PC-3 (cell line): ENCODE measurements around the gene ACBD7. TPM values are rescaled to one million over a fixed set of nuclear protein-coding genes. Genes with fewer than 3 reads are reported as not detected.
A peak's percentile ranks its signal among the peaks of the same experiment; 100 is the strongest.

Experiments used
- ATAC-seq: fragments of 200-7000 bp; cut with Tn5 transposase; 2 replicates; pipeline ENCODE4 v1.9.1; 2020; ENCODE audit warnings: mild to moderate bottlenecking, moderate library complexity
- BruUV-seq: library from RNA; stranded (reverse); fragments of 400-500 nt; replicated peaks from 2 replicates; lab custom pipeline; 2021; lab: Mats Ljungman, UMichigan
- CTCF ChIA-PET: fragments of 300-600 bp; sonication (Branson Sonifier 250); formaldehyde crosslinking; loops from one replicate; lab custom pipeline; 2022; ENCODE audit warnings: antibody characterized with exemption; lab: Charles Lee
- POLR2A ChIA-PET: fragments of 300-600 bp; sonication (Branson Sonifier 250); formaldehyde crosslinking; loops from one replicate; lab custom pipeline; 2022; ENCODE audit warnings: antibody characterized with exemption; ENCODE audit not compliant: unreplicated experiment; lab: Charles Lee
- DNase-seq: peaks from one replicate; pipeline ENCODE4 v3.0.0-alpha.2; 2015
- H2AFZ ChIP-seq: fragments of 300-600 bp; sonication (generic); 2 replicates; pipeline ENCODE4 v1.6.0; 2016; ENCODE audit warnings: antibody characterized with exemption, low read length
- H3F3A ChIP-seq: fragments of 300-600 bp; sonication (generic); one replicate; pipeline ENCODE4 v1.6.0; 2017; ENCODE audit warnings: antibody characterized with exemption, low read length, control low read depth, mild to moderate bottlenecking; ENCODE audit not compliant: unreplicated experiment
- H3K27ac ChIP-seq: fragments of 300-600 bp; sonication (generic); 2 replicates; pipeline ENCODE4 v1.5.1; 2016; ENCODE audit warnings: mild to moderate bottlenecking, low read length
- H3K27me3 ChIP-seq: fragments of 300-600 bp; sonication (generic); 2 replicates; pipeline ENCODE4 v1.6.1; 2016; ENCODE audit warnings: low read length, mixed read lengths
- H3K36me3 ChIP-seq: fragments of 300-600 bp; sonication (generic); 2 replicates; pipeline ENCODE4 v1.6.1; 2016; ENCODE audit warnings: low read depth, mixed run types, low read length, mixed read lengths
- H3K4me1 ChIP-seq: fragments of 300-600 bp; sonication (generic); 2 replicates; pipeline ENCODE4 v1.5.1; 2016; ENCODE audit warnings: low read length; ENCODE audit not compliant: insufficient read depth
- H3K4me2 ChIP-seq: fragments of 300-600 bp; sonication (generic); 2 replicates; pipeline ENCODE4 v1.6.0; 2016; ENCODE audit warnings: low read length
- H3K4me3 ChIP-seq: fragments of 300-600 bp; sonication (generic); 2 replicates; pipeline ENCODE4 v1.5.1; 2016; ENCODE audit warnings: mild to moderate bottlenecking, low read length, mixed read lengths
- H3K79me2 ChIP-seq: fragments of 300-600 bp; sonication (generic); 2 replicates; pipeline ENCODE4 v1.6.1; 2017; ENCODE audit warnings: low read length, mixed read lengths
- H3K9ac ChIP-seq: fragments of 300-600 bp; sonication (generic); 2 replicates; pipeline ENCODE4 v1.6.0; 2016; ENCODE audit warnings: mild to moderate bottlenecking, low read length
- H3K9me2 ChIP-seq: fragments of 300-600 bp; sonication (generic); replicated peaks from 2 replicates; pipeline ENCODE4 v1.6.1; 2016; ENCODE audit warnings: mixed run types, low read length, mixed read lengths
- H3K9me3 ChIP-seq: fragments of 300-600 bp; sonication (generic); 2 replicates; pipeline ENCODE4 v1.6.1; 2016; ENCODE audit warnings: low read length, mixed read lengths
- H4K20me1 ChIP-seq: fragments of 300-600 bp; sonication (generic); 2 replicates; pipeline ENCODE4 v1.6.1; 2016; ENCODE audit warnings: low read length, mixed read lengths
- CTCF ChIP-seq: fragments of 300-600 bp; sonication (generic); conservative IDR thresholded peaks from 2 replicates; pipeline ENCODE4 v1.5.1; 2017; ENCODE audit warnings: antibody characterized with exemption, low read depth, mild to moderate bottlenecking, low read length
- EZH2 ChIP-seq: fragments of 300-600 bp; sonication (generic); IDR thresholded peaks from one replicate; pipeline ENCODE4 v1.6.1; 2017; ENCODE audit warnings: antibody characterized with exemption, mild to moderate bottlenecking, low read length; ENCODE audit not compliant: unreplicated experiment
- EZH2phosphoT487 ChIP-seq: fragments of 300-600 bp; sonication (generic); IDR thresholded peaks from 2 replicates; pipeline ENCODE4 v1.6.1; 2018; ENCODE audit warnings: mild to moderate bottlenecking, antibody characterized with exemption, low read length, borderline replicate concordance
- intact Hi-C: fragments of 100-400 bp; cut with micrococcal nuclease; formaldehyde crosslinking; loops from 2 replicates; pipeline ENCODE4 v1.9.0; 2023
- total RNA-seq: library from RNA; depleted of rRNA; stranded (reverse); fragments of >200 nt; gene quantifications from 2 replicates; pipeline ENCODE4 v1.2.3, GENCODE V29; 2014

Gene ACBD7
- total RNA-seq, 1 experiment from 2014 or later, result 5.4 TPM

- no peaks in the 10 kb centered on the region for H3K9me3 ChIP-seq
- H3K9ac ChIP-seq, result peak overlapping the region; percentile 53
- no peaks in the 10 kb centered on the region for H3F3A ChIP-seq
- peak overlapping the region; percentile 98 for H3K27ac ChIP-seq
- no peaks in the 10 kb centered on the region for H3K27me3 ChIP-seq
- intact Hi-C loops, result loop anchor here (5.0 kb wide), 3 partner anchors 43 to 248 kb away; partner anchors contain the start of genes FAM171A1 and NMT2
- CTCF ChIA-PET, result interaction anchor here (1.0 kb wide), 1 partner anchor 43 kb away, joined by 3 read pairs; no protein-coding TSS in a partner anchor
- DNase-seq (no peak), ATAC-seq (no peak)
- H3K4me1 ChIP-seq, result peaks cover 43% of the 10 kb centered on the region
- peak overlapping the region; percentile 43 for H3K4me2 ChIP-seq
- H3K36me3 ChIP-seq, result peaks cover 4% of the 10 kb centered on the region
- POLR2A ChIA-PET, result no interaction called here
- no peaks in the 10 kb centered on the region for H3K9me2 ChIP-seq
- BruUV-seq, result no TSS peak
- no peaks in the 10 kb centered on the region for H4K20me1 ChIP-seq
- H3K79me2 ChIP-seq, result no peaks in the 10 kb centered on the region
- no peak overlapping the region for H2AFZ ChIP-seq
- no peak overlapping the region for H3K4me3 ChIP-seq
- no peak for TF ChIP-seq EZH2phosphoT487
- no peak for TF ChIP-seq CTCF
- TF ChIP-seq EZH2, result no peak
These were observed 35.6 kb upstream of the ACBD7 start for GRCh38 chr10:15124190-15124589.

GRCh38 chr10:15123749-15124184 lies 35.2 kb upstream of the ACBD7 start:
- Histone ChIP-seq H3K4me2 (peak overlapping the region; percentile 43), H3K36me3 (peaks cover 8% of the 10 kb centered on the region), H3F3A (no peaks in the 10 kb centered on the region), H3K9me2 (no peaks in the 10 kb centered on the region), H3K4me1 (peaks cover 43% of the 10 kb centered on the region), H4K20me1 (no peaks in the 10 kb centered on the region), H3K27me3 (no peaks in the 10 kb centered on the region), H3K79me2 (no peaks in the 10 kb centered on the region), H3K9me3 (no peaks in the 10 kb centered on the region), H3K9ac (peak overlapping the region; percentile 74), H3K27ac (peak overlapping the region; percentile 98), H3K4me3 (no peak overlapping the region), H2AFZ (no peak overlapping the region)
- DNase-seq (peak; percentile 81), ATAC-seq (peak; percentile 78)
- ChIA-PET CTCF (interaction anchor here (0.5 to 1.0 kb wide), 2 partner anchors 25 to 44 kb away, joined by 3 to 10 read pairs; no protein-coding TSS in a partner anchor), POLR2A (no interaction called here)
- intact Hi-C loops, result loop anchor here (5.0 kb wide), 3 partner anchors 44 to 249 kb away; partner anchors contain the start of genes FAM171A1 and NMT2
- BruUV-seq, result no TSS peak
- TF ChIP-seq EZH2 (no peak), EZH2phosphoT487 (no peak), CTCF (no peak)

- Histone ChIP-seq H3K9me2 (no peaks in the 10 kb centered on the region), H4K20me1 (no peaks in the 10 kb centered on the region), H3K9ac (peak overlapping the region; percentile 74), H3K4me3 (no peak overlapping the region), H3K27ac (peak overlapping the region; percentile 98), H3K4me1 (peaks cover 43% of the 10 kb centered on the region), H2AFZ (no peak overlapping the region), H3K36me3 (peaks cover 11% of the 10 kb centered on the region), H3K27me3 (no peaks in the 10 kb centered on the region), H3F3A (no peaks in the 10 kb centered on the region), H3K4me2 (peak overlapping the region; percentile 41; the same call in 1 of the 2 replicates), H3K79me2 (no peaks in the 10 kb centered on the region), H3K9me3 (no peaks in the 10 kb centered on the region)
- DNase-seq (no peak), ATAC-seq (no peak)
- BruUV-seq, result TSS peak; percentile 30
- TF ChIP-seq EZH2 (no peak), EZH2phosphoT487 (no peak), CTCF (no peak)
- POLR2A ChIA-PET, result no interaction called here
- intact Hi-C loops, result loop anchor here (5.0 kb wide), 3 partner anchors 45 to 250 kb away; partner anchors contain the start of genes FAM171A1 and NMT2
- CTCF ChIA-PET, result interaction anchor here (0.8 kb wide), 1 partner anchor 17 kb away, joined by 4 read pairs; no protein-coding TSS in a partner anchor
These were observed 34.0 kb upstream of the ACBD7 start for GRCh38 chr10:15122477-15123030.
